ENCODE results near the gene PRKN.

Gene PRKN

GRCh38 chr6:162467679-162468078, 259.9 kb downstream of the PRKN start:
- Histone ChIP-seq H3K36me3 (ENCODE audit: control insufficient read depth in 2 of 2, insufficient read depth in 1 of 2, low read length in 2 of 2) (no peaks in the 10 kb centered on the region), H3K27ac (ENCODE audit: extremely low read depth, low read depth, low read length) (no peak overlapping the region), H3K4me3 (ENCODE audit: low read depth, low read length) (no peak overlapping the region), H3K9me3 (ENCODE audit: control insufficient read depth, insufficient read depth, low read depth, low read length) (no peaks in the 10 kb centered on the region), H3K4me1 (ENCODE audit: control insufficient read depth, insufficient read depth, low read length) (no peaks in the 10 kb centered on the region)
- ChIA-PET POLR2A (no interaction called here), CTCF (no interaction called here)
- no peak for TF ChIP-seq ZNF785 (tag by site-specific recombination; IDR thresholded peaks at IDR 0.05)
- TF ChIP-seq AEBP2 (tag by site-specific recombination; IDR thresholded peaks at IDR 0.05; ENCODE audit: borderline replicate concordance): no peak
- no peak for TF ChIP-seq TCF7L2 (IDR thresholded peaks at IDR 0.05; ENCODE audit: borderline replicate concordance, low read depth, low read length)
- TF ChIP-seq ZNF121 (tag by site-specific recombination; IDR thresholded peaks at IDR 0.05): no peak
- no peak for TF ChIP-seq SCRT1 (tag by site-specific recombination; IDR thresholded peaks at IDR 0.05; ENCODE audit: borderline replicate concordance)
- no peak for TF ChIP-seq GLIS2 (tag by site-specific recombination; IDR thresholded peaks at IDR 0.05)
- no peak for TF ChIP-seq ZNF488 (tag by site-specific recombination; IDR thresholded peaks at IDR 0.05)
- no peak for TF ChIP-seq ZNF768 (tag by site-specific recombination; IDR thresholded peaks at IDR 0.05)
- TF ChIP-seq ATF2 (tag by site-specific recombination; IDR thresholded peaks at IDR 0.05; ENCODE audit: low read depth): no peak
- no peak for TF ChIP-seq ZNF175 (tag by site-specific recombination; IDR thresholded peaks at IDR 0.05)
- TF ChIP-seq ZNF274 (IDR thresholded peaks at IDR 0.05; ENCODE audit: low read length): no peak
- TF ChIP-seq ZNF274 (tag by site-specific recombination; IDR thresholded peaks at IDR 0.05; ENCODE audit: borderline replicate concordance): no peak
- no peak for TF ChIP-seq ZNF324 (tag by site-specific recombination; IDR thresholded peaks at IDR 0.05)
- TF ChIP-seq ZFHX2 (tag by site-specific recombination; conservative IDR thresholded peaks at IDR 0.05): no peak

GRCh38 chr6:162463576-162463975, 264.0 kb downstream of the PRKN start:
- no peaks in the 10 kb centered on the region for H3K36me3 ChIP-seq (ENCODE audit: control insufficient read depth in 2 of 2, insufficient read depth in 1 of 2, low read length in 2 of 2)
- POLR2A ChIA-PET: no interaction called here
- no peak overlapping the region for H3K27ac ChIP-seq (ENCODE audit: extremely low read depth, low read depth, low read length)
- H3K9me3 ChIP-seq (ENCODE audit: control insufficient read depth, insufficient read depth, low read depth, low read length): no peaks in the 10 kb centered on the region
- CTCF ChIA-PET: no interaction called here
- no peaks in the 10 kb centered on the region for H3K4me1 ChIP-seq (ENCODE audit: control insufficient read depth, insufficient read depth, low read length)
- no peak overlapping the region for H3K4me3 ChIP-seq (ENCODE audit: low read depth, low read length)
- TF ChIP-seq ZNF610 (tag by site-specific recombination; IDR thresholded peaks at IDR 0.05; ENCODE audit: borderline replicate concordance): no peak
- no peak for TF ChIP-seq MZF1 (tag by site-specific recombination; IDR thresholded peaks at IDR 0.05; ENCODE audit: borderline replicate concordance)
- no peak for TF ChIP-seq ELK4 (IDR thresholded peaks at IDR 0.05; ENCODE audit: borderline replicate concordance, low read depth, low read length)
- no peak for TF ChIP-seq ZBTB6 (tag by site-specific recombination; IDR thresholded peaks at IDR 0.05)
- TF ChIP-seq ZNF175 (tag by site-specific recombination; IDR thresholded peaks at IDR 0.05): no peak
- no peak for TF ChIP-seq ZIC2 (tag by site-specific recombination; IDR thresholded peaks at IDR 0.05)
- no peak for TF ChIP-seq ZNF239 (tag by site-specific recombination; IDR thresholded peaks at IDR 0.05)
- no peak for TF ChIP-seq REPIN1 (tag by site-specific recombination; IDR thresholded peaks at IDR 0.05; ENCODE audit: low read depth)
- TF ChIP-seq INSM2 (tag by site-specific recombination; IDR thresholded peaks at IDR 0.05): no peak
- no peak for TF ChIP-seq ZFHX2 (tag by site-specific recombination; conservative IDR thresholded peaks at IDR 0.05)
- TF ChIP-seq ZNF350 (tag by site-specific recombination; IDR thresholded peaks at IDR 0.05): no peak
- TF ChIP-seq REST (tag by site-specific recombination; IDR thresholded peaks at IDR 0.05): no peak
- no peak for TF ChIP-seq ZNF23 (tag by site-specific recombination; IDR thresholded peaks at IDR 0.05; ENCODE audit: borderline replicate concordance)
